RWPE1 (cell line): ENCODE data around the gene LCN2.
A peak's percentile ranks its signal among the peaks of the same experiment; 100 is the strongest.

Experiments
- CTCF ChIA-PET: fragments of 350-600 bp; sonication (Branson Sonifier 250); formaldehyde crosslinking; extraction: SDS; loops from one replicate; lab custom pipeline; 2021; lab: Yijun Ruan, JAX
- POLR2A ChIA-PET: fragments of 400-600 bp; formaldehyde crosslinking; extraction: SDS; loops from one replicate; lab custom pipeline; 2020; ENCODE audit warnings: antibody characterized with exemption; ENCODE audit not compliant: low non-redundant PET; lab: Yijun Ruan, JAX
- DNase-seq: peaks from one replicate; pipeline ENCODE4 v3.0.0; 2012; ENCODE audit warnings: low spot score
- H3K27ac ChIP-seq: fragments of 450-650 bp; 2 replicates; pipeline ENCODE4 v1.5.1; 2017
- CTCF ChIP-seq: fragments of 450-650 bp; conservative IDR thresholded peaks from 2 replicates; pipeline ENCODE4 v1.5.1; 2017; ENCODE audit warnings: low read depth, mild to moderate bottlenecking

Gene LCN2

DNA sequence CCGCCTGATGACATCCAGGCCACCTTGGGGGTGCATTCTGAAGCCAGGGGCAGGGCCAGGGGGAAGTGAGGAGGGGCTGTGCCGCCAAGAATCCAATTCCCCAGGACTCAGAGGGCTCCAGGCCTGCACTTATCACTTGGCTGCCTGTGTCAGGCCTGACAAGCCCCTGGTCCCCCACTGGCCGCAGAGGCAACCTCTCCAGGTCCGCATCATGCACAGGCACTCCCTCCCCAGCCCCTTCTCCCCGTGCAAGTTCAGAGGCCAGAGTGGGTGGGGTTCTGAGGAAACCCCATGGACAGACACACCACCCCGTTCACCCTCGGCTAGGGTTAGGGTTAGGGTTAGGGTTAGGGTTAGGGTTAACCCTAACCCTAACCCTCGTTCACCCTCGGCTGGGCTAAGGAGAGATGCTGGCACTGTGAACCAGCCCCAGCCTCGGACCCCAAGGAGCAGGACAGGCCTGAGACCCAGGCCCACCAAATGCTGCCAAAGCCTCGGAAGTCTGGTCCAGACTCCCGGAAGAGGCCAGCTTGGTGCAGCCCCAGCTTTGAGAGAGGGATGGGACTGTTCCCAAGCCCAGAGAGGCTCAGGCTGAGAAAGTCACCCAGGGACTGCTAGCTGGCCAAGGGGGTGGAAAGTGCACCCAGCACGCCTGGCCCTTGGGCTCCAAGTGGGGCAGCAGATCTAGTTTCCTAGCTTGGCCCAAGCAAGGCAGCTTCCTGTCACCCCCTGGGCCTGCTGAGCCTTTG lies 4.9 kb downstream of the LCN2 start:
- CTCF ChIA-PET: interaction anchor here (0.6 kb wide), 1 partner anchor 25 kb away, joined by 4 read pairs; no protein-coding TSS in a partner anchor
- POLR2A ChIA-PET: no interaction called here

GRCh38 chr9:128155736-128156500 lies 6.7 kb downstream of the LCN2 start:
- ChIA-PET CTCF (no interaction called here), POLR2A (no interaction called here)
- no peak for TF ChIP-seq CTCF
- H3K27ac ChIP-seq: no peak overlapping the region; the same call in 1 of the 2 replicates
- no peak for DNase-seq

More for the DNA sequence above, 4.9 kb downstream of the LCN2 start:
- DNase-seq: no peak
- no peak for TF ChIP-seq CTCF
- H3K27ac ChIP-seq: no peak overlapping the region

DNA sequence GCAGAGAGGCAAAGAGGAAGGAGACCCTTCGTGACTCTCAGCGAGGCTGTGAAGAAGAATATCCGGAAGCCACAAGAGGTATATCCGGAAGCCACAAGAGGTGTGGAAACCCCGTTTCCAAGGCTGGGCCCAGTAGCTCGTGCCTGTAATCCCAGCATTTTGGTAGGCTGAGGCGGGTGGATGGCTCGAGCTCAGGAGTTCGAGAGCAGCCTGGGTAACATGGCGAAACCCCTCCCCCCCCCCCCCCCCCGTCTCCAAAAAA lies 10.2 kb downstream of the LCN2 start:
- POLR2A ChIA-PET: interaction anchor here (0.6 to 2.3 kb wide), 4 partner anchors 8 to 31 kb away, joined by 3 to 7 read pairs (median 4); no protein-coding TSS in a partner anchor
- CTCF ChIA-PET: interaction anchor here (0.7 to 1.4 kb wide), 3 partner anchors 35 to 43 kb away, joined by 3 to 5 read pairs (median 3); no protein-coding TSS in a partner anchor
- TF ChIP-seq CTCF: no peak
- DNase-seq: no peak
- H3K27ac ChIP-seq: peak overlapping the region; percentile 77

DNA sequence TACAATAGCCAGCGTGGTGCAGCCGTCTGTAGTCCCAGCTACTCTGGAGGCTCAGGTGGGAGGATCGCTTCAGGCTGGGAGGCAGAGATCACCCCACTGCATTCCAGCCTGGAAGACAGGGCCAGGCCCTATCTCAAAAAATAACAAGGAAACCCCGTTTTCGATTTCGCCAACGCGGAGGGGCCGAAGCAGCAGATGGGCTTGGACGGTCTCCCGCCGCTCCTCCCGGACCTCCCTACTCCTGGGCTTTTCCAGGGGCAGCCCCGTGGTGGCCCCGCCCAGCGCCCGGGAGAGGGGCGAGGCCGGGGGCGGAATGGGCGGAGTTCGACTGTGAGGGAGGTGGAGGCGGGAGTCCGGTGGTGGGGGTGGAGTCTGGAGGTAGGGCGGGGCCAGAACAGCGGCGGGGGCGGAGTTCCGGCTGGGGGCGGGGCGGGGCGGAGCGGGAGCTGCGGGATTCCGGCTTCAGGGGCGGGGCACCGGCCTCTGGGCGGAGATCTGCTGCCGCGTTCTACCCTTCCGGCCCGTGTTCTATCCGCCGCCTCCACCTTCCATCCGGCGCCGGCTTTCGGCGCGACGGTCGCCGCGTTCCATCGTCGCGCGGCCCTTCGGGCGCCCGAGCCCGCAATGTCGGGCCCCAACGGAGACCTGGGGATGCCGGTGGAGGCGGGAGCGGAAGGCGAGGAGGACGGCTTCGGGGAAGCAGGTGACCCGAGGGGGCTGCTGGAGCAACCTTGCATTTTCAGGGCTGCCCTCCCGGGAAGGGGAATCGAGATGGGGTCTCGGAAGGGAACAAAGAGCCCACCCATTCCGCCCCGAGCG lies 10.7 kb downstream of the LCN2 start, which contains the start of gene BBLN:
Gene BBLN, plus strand, starts transcription at position 482 of the 819 bp plus-strand sequence. Its CDS starts 143 bp downstream, at position 625.
- no peak for TF ChIP-seq CTCF
- peak; percentile 100 for DNase-seq
- ChIA-PET POLR2A (interaction anchor here (0.6 to 2.3 kb wide), 4 partner anchors 8 to 31 kb away, joined by 3 to 7 read pairs (median 4); no protein-coding TSS in a partner anchor), CTCF (interaction anchor here (0.7 to 1.4 kb wide), 4 partner anchors 35 to 44 kb away, joined by 3 to 5 read pairs (median 4); no protein-coding TSS in a partner anchor)
- peak within 1 kb of the TSS; percentile 77 for H3K27ac ChIP-seq

DNA sequence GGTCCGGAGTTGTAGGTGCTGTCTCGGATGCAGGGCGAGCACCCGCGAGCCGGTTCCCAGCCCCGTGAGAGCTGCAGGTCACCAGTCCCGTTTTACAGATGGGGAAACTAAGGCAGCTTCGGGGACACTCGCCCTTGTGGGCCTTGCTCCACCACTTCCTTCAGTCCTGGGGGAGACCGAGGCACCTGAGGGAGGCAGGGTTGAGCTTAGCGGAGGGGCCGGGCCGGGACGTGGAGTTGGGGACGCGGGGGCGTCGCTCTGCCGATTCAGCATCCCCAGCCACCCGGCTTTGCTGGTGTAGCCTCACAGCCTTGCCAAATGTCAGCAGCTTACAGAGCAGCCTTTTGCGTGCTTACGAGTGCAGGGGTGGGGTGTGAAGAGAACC lies 11.3 kb downstream of the LCN2 start:
- peak; percentile 54 for DNase-seq
- peak overlapping the region; percentile 77 for H3K27ac ChIP-seq
- TF ChIP-seq CTCF: no peak
- POLR2A ChIA-PET: interaction anchor here (1.1 to 2.3 kb wide), 2 partner anchors 15 to 32 kb away, joined by 5 to 7 read pairs; no protein-coding TSS in a partner anchor
- CTCF ChIA-PET: interaction anchor here (0.7 to 1.3 kb wide), 2 partner anchors 36 to 1268 kb away, joined by 3 to 5 read pairs; no protein-coding TSS in a partner anchor
